KG1 (cell line): Measurements from ENCODE around the gene TMEM89.
A peak's percentile ranks its signal among the peaks of the same experiment; 100 is the strongest.

Source experiments
- DNase-seq: peaks from one replicate; lab custom pipeline; 2025; lab: John Stamatoyannopoulos, UW

TMEM89 gene, protein sequence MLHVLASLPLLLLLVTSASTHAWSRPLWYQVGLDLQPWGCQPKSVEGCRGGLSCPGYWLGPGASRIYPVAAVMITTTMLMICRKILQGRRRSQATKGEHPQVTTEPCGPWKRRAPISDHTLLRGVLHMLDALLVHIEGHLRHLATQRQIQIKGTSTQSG

DNA sequence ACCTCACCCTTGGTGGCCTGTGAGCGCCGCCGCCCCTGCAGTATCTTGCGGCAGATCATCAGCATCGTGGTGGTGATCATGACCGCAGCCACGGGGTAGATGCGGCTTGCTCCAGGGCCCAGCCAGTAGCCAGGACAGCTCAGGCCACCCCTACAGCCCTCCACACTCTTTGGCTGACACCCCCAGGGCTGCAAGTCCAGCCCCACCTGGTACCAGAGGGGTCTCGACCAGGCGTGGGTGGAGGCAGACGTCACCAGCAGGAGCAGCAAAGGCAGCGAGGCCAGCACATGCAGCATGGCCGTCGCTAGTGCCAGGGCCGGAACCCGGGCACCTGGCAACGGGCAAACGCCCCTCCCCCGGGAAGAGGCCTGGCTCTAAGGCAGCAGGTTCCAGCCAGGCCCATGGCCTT, at the start of gene TMEM89:
TSS of gene TMEM89 (minus strand) at position 309 of the 409 bp plus-strand sequence. CDS start at position 296, 13 bp downstream.
- no peak for DNase-seq

GRCh38 chr3:48664929-48665328, 43.4 kb upstream of the TMEM89 start:
- DNase-seq = no peak

- no peak for DNase-seq
Measured at GRCh38 chr3:48664313-48664644, 42.7 kb upstream of the TMEM89 start.

DNA sequence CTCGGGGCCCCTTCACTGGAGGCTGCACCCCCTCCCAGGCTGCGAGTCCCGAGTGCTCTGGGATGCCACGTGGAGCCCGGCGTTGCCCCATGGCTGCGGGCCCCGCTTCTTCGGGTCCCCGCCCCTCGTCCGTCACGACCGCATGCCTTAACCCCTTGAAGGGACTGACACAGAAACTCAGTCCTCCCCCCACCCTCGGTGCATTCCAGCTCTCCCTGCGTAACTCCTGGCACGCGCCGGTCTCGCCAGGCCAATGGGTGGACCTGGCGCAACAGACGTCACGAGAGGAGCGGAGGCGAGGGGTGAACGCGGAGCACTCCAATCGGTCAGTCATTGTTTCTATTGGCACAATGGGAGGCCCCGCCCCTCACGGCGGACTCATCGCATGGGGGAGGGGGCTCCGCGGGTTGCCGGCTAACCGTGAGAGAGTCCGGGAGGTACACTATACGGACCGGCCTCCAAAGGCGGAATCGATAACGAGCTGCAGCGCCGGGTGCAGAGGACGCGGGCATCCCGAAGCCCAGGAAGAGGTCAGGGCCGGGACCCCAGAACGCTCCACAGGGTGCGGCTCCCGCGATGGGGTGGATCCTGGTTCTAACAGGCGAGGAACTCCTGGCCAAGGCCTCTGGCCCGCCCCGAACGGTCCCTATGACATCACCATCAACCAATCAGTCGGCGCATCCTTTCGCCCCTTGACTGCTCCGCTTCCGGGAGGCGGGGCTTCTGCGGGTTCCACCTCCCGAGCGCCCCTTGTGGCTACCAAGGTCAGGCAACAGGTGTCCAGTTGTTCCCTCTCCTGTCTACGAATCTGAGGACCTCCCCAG, 42.1 kb upstream of the TMEM89 start:
- no peak for DNase-seq

DNA sequence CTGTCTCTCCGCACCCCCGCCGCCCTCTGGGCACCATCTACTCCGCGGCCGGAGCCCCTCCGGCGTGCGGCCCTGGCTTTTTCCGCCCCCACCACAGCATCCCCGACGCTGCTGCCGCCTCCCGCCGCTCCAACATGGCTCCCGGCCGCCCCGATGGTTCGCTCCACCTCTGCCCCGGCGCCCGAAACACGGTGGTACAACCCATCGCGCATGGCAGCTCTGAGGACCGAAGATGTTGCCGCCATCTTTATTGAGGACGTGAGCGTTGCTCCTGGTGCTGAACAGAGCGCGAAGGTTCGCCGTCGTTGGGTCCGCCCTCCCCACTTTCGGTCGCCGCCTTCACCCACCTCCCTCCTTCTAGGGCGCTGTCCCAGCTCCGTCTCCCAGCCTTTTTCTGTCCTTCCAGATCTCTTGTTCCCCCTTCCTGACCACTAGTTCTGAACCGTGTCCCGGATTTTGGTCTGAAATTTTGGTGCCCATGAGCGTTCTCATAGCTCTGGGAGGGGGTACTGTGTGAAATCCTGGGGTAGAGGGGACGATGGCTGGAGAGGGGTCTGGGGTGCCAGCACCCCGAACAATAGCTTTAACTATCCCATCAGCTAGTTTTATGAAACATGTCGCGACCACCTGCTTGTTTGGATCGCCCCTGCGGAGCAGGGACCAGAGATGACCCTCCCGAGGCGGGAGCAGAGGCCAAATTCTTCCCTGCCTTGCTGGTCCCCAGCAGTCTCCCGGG, 41.4 kb upstream of the TMEM89 start, which contains the start of gene CELSR3:
TSS of gene CELSR3 (minus strand) at position 134 of the 736 bp plus-strand sequence. CDS start 252 bp downstream, outside the sequence.
- no peak for DNase-seq

DNA sequence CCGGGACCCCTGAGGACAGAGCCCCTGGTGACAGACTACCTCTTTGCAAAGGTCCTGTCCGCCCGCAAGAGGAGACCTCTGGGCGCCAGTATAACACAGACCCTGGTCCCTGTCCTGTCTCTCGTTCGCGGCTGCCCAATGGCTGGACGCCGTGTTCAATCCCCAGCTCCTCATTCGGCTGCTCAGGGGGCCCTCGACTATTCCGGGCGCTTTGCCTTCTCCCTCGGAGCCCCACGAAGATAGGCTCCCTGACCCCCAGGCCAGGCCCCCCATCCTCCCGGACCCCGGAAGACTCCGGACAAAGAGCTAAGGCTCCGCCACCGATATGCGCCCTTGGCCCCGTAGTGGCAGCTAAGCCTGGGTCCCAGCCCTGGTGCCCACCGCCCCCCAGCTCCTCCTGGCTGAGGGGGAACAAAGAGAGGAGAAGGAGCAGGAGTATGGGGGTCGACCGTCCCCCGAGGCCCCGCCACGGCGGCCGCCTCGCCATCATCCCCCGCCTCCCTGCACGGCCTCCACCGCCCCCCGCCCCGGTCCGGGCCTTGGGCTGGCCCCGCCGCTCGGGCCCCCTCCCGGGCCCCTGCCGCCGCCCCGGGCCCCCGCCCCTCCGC, 40.7 kb upstream of the TMEM89 start:
- DNase-seq = no peak

GRCh38 chr3:48661501-48662144, 40.1 kb upstream of the TMEM89 start:
- DNase-seq = peak; percentile 57

- no peak for DNase-seq
Measured at GRCh38 chr3:48660800-48661400, 39.3 kb upstream of the TMEM89 start.

GRCh38 chr3:48656841-48657281, 35.3 kb upstream of the TMEM89 start:
- no peak for DNase-seq

- DNase-seq = peak; percentile 5
Measured at GRCh38 chr3:48656061-48656840, 34.7 kb upstream of the TMEM89 start.

- DNase-seq = no peak
Measured at GRCh38 chr3:48655606-48656005, 34.0 kb upstream of the TMEM89 start.

- DNase-seq = no peak
Measured at GRCh38 chr3:48655063-48655462, 33.5 kb upstream of the TMEM89 start.

DNA sequence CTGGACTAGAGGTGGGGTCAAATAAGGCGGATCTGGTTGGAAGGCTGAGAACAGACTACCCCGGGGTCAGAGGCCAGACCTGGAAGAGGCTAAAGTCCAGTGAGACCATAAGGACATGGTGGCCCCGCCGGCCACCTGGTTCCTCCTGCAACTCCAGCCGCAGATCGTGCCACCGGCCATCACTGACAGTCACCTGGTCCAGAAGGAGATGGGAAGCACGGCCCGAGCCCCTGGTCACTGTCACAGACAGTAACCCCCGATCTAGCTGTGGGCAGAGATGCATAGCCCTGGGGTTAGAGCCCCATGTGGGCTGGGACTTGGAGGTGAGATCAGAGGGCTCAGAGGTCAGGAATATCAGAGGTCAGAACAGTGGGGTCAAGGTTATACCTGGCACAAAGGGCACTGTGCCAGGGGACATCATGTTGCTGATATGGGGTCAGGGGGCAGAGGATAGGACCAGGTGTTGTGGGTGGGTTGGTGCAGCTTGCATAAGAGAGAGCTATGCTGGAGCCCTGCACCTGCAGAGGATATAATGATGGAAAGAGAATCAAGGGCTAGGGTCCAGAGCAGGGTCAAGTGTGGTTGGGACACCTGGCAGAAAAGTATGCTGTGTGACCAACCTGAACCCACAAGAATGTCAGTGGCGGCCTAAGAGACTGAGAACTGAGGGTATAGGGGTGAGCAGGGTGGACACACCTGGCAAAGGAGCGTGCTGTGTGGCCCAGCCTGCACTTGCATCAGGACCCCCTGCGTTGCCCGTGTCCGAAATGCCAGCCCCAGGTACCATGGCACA, 31.6 kb upstream of the TMEM89 start:
- no peak for DNase-seq

DNA sequence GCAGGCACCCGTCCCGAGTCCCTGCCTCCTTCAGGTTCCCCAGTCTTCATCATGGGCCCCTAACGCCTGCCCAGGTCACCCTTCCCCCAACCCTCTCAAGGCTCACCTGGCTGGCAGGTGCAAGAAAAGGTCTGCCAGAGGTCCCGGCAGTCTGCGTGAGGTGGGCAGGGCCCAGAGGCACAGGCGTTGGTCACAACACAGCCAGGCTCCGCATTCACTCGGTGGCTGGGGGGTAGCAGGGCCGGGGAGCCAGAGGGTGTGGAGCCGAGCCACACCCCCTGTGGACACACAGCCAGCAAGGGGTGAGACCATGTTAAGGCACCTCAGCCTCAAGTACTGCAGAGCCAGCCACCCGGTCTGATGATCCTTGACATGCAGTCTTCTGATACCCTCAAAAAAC, 30.2 kb upstream of the TMEM89 start:
- no peak for DNase-seq

DNA sequence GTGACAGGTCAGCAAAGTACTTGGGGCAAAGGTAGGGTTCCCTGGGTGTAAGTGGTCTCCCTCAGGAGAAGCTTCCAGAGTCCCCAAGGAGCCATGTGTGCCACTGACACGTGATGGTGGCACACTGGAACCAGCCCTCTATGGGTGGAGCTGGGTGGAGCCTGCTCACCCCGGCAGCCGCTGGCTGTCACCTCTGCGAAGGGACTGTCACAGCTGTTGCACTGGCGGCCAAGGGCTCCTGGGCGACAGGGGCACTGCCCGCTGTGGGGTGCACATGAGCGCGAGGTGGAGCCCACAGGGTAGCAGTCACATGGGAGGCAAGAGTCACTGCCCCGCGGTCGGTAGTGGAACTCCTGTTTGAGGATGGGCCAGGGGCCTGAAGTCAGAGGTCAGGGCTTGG, 29.2 kb upstream of the TMEM89 start:
- no peak for DNase-seq

GRCh38 chr3:48648188-48648850, 26.8 kb upstream of the TMEM89 start:
- DNase-seq = no peak

DNA sequence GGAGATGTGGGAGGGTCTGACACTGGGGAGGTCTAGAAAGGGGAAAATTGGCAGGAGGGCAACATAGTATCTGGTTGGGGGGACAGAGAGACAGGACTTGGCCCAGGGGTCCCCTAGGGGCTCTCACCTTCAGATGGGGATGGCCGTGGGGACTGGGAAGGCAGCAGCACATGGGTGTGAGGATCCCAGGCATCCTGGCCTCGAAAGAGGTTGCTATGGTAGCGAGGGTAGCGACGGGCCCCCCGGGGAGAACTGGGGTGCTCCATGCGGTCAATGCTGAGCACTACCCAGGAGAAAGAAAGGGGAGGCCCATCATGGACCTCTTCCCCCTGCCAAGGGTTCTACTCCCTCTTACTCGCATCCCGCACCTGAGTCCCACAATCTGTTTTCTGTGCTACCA, 26.1 kb upstream of the TMEM89 start:
- no peak for DNase-seq

DNA sequence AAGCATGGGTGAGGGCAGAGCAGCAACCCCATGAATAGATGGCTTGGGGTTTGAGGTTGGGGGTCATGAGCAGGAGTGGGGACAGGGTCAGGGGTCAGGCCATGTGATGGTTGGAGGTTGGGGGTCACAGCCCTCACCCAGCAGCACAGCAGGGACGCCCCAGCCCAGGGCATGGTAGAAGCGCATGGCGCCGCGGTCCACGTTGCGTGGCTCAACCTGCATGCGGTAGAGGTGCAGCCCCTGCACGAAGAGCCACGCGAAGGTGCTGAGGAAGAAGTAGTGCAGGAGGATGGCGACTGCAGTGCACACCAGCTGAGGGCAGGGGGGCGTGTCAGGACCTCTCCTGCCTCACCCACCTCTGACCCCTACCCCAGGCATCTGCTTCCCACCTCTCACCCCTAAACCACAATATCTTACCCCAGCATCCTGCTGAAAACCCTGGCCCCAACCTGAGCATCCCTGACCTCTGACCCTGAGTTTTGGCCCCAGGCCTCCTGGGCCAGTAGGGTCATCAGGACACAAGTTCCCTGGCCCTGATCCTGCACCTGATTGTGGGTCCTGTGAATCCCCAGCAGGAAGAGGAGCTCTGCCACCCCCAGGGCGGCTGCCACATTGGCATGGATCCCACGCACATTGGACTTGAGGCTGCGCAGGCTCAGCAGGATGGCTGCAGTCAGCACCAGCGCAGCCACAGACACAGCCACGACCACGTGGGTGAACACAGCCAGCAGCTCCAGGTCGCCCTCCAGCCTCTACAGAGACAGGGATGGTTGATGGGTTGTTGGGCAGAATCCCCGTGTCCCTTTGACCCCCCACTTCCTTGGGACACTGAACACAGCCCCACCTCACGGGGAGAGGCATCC, 23.6 kb upstream of the TMEM89 start:
- DNase-seq = no peak
